Measurements from ENCODE around the gene APLF. TPM values are rescaled to one million over a fixed set of nuclear protein-coding genes. Genes with fewer than 3 reads are reported as not detected.
"Not testable (repeated sequence)": the region's sequence is repeated elsewhere in the genome, so short reads cannot be mapped to it uniquely, and the experiment has no call there.

The APLF gene
- total RNA-seq, 1 donor from 2014 or later, result 3.0 TPM

DNA sequence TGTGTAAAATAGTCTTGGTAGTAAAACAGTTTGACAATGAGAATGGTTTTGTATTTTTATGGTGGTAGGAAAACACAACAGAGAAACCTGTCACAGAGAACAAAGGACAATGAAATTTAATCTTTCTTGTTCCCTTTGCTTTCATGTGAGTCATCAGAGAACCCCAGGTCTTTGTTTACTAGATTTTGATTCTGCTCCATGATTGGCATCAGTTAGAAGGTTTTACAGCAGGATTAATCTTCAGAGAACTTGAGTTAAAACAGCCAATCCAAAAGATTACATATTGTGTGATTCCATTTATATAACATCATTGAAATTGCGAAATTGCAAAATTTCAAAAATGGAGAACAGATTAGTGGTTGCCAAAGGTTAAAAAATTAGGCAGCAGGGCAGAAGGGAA lies 2.5 kb downstream of the APLF start:
- Mint-ChIP-seq H3K4me3 (no peak overlapping the region), H3K27me3 (ENCODE audit: insufficient read depth) (peaks cover 1% of the 10 kb centered on the region), H3K36me3 (ENCODE audit: low read depth) (peaks cover 2% of the 10 kb centered on the region), H3K9me3 (no peaks in the 10 kb centered on the region), H3K27ac (no peak overlapping the region), H3K4me1 (ENCODE audit: low read depth) (peaks cover 47% of the 10 kb centered on the region)
- no peak for DNase-seq (ENCODE audit: low spot score)
- intact Hi-C loops (cut with micrococcal nuclease), result no loop called here

DNA sequence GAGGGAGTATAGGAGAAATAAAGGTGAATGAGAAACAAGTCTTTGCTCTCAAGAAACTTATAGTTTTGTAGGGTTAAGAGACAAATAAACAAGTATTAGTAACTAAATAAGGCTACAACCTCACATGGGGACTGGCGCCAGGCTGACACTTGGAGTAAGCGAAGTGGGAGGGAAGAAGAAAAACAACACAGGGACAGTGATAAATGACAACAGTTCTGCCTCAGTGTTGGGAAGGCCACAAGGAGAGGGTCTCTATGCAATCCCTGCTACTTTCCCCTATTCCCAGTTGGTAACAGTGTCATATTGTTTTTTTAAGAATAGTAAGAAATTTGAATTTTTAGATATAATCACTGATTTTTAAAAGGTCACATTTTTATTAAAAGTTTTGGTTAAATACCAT lies 4.0 kb downstream of the APLF start:
- Mint-ChIP-seq H3K27me3 (ENCODE audit: insufficient read depth) (peaks cover 1% of the 10 kb centered on the region), H3K4me3 (no peak overlapping the region), H3K27ac (no peak overlapping the region), H3K4me1 (ENCODE audit: low read depth) (peaks cover 33% of the 10 kb centered on the region), H3K36me3 (ENCODE audit: low read depth) (peaks cover 2% of the 10 kb centered on the region), H3K9me3 (no peaks in the 10 kb centered on the region)
- intact Hi-C loops (cut with micrococcal nuclease), result no loop called here
- DNase-seq (ENCODE audit: low spot score), result no peak

- intact Hi-C loops (cut with micrococcal nuclease), result loop anchor here (2.0 kb wide), 1 partner anchor 14 kb away; no protein-coding TSS in a partner anchor
- no peak overlapping the region for H3K4me3 Mint-ChIP-seq
- no peak overlapping the region for H3K27ac Mint-ChIP-seq
- H3K36me3 Mint-ChIP-seq (ENCODE audit: low read depth), result no peaks in the 10 kb centered on the region
- peaks cover 27% of the 10 kb centered on the region for H3K4me1 Mint-ChIP-seq (ENCODE audit: low read depth)
- no peak for DNase-seq (ENCODE audit: low spot score)
- peaks cover 1% of the 10 kb centered on the region for H3K27me3 Mint-ChIP-seq (ENCODE audit: insufficient read depth)
- H3K9me3 Mint-ChIP-seq, result no peaks in the 10 kb centered on the region
Measured at GRCh38 chr2:68472796-68473414, 5.5 kb downstream of the APLF start.

- intact Hi-C loops (cut with micrococcal nuclease), result no loop called here
- peaks cover 1% of the 10 kb centered on the region for H3K27me3 Mint-ChIP-seq (ENCODE audit: insufficient read depth)
- H3K4me1 Mint-ChIP-seq (ENCODE audit: low read depth), result peaks cover 13% of the 10 kb centered on the region
- DNase-seq (ENCODE audit: low spot score), result no peak
- H3K4me3 Mint-ChIP-seq, result no peak overlapping the region
- H3K36me3 Mint-ChIP-seq (ENCODE audit: low read depth), result no peaks in the 10 kb centered on the region
- no peaks in the 10 kb centered on the region for H3K9me3 Mint-ChIP-seq
- H3K27ac Mint-ChIP-seq, result no peak overlapping the region
Measured at GRCh38 chr2:68475110-68475509, 7.7 kb downstream of the APLF start.

DNA sequence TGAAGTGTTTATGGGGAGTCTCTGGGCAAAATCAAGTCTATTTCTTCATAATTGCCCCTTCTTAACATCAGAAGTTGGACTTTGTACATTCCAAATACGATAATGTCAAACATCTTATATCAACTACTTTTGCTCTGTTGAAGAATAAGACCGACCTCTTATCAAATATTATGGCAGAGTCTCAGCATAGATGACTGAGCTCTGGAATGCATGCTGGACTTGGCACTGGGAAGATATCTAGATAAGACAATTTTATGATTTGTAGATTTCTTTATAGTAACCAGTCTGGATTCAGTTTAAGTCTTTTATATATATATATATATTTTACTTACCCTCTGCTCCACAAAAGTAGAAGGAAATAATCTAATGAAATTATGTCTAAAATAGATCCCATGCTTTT lies 8.2 kb downstream of the APLF start:
- H3K9me3 Mint-ChIP-seq, result no peaks in the 10 kb centered on the region
- H3K27me3 Mint-ChIP-seq (ENCODE audit: insufficient read depth), result peaks cover 1% of the 10 kb centered on the region
- no peaks in the 10 kb centered on the region for H3K36me3 Mint-ChIP-seq (ENCODE audit: low read depth)
- no peak overlapping the region for H3K27ac Mint-ChIP-seq
- intact Hi-C loops (cut with micrococcal nuclease), result no loop called here
- peaks cover 13% of the 10 kb centered on the region for H3K4me1 Mint-ChIP-seq (ENCODE audit: low read depth)
- H3K4me3 Mint-ChIP-seq, result no peak overlapping the region
- DNase-seq (ENCODE audit: low spot score), result no peak

DNA sequence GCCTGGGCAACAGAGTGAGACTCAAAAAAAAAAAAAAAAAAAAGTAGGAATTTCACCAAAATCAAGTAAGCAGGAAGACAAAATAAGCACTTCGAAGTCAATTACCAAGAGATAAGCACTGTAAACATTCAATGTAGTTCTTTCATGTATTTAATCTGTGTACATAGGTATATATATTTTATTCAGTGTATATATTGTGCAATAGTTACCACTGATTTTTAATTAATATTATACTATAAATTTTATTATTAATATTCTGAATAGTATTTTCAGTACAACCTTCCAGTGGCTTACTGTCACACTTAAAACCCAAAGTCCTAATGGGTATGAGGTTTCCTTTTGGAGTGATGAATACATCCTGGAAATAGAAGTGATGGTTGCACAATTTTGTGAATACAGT lies 9.1 kb downstream of the APLF start:
- no peak for DNase-seq (ENCODE audit: low spot score)
- no peak overlapping the region for H3K4me3 Mint-ChIP-seq
- intact Hi-C loops (cut with micrococcal nuclease), result no loop called here
- no peaks in the 10 kb centered on the region for H3K9me3 Mint-ChIP-seq
- H3K36me3 Mint-ChIP-seq (ENCODE audit: low read depth), result no peaks in the 10 kb centered on the region
- H3K27me3 Mint-ChIP-seq (ENCODE audit: insufficient read depth), result peaks cover 4% of the 10 kb centered on the region
- H3K27ac Mint-ChIP-seq, result no peak overlapping the region
- H3K4me1 Mint-ChIP-seq (ENCODE audit: low read depth), result peaks cover 13% of the 10 kb centered on the region

DNA sequence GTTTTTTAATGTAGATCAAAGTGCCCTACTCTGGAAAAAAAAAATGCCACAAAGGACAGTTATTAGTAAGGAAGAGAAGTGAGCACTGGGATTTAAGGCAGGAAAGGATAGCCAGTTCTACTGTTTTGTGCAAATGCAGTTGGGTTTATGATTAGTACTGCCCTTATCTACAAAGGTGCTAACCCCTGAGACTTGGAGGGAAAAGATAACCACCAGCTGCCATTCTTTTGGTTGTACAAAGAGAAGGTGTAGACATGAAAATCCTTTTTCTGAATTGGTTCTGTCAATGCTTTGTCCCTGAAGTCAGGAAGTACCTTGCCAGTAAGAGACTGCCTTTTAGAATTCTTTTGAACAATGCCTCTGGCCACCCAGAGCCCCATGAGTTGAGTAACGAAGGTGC lies 11.3 kb downstream of the APLF start:
- Mint-ChIP-seq H3K4me3 (no peak overlapping the region), H3K27me3 (ENCODE audit: insufficient read depth) (peaks cover 4% of the 10 kb centered on the region), H3K9me3 (no peaks in the 10 kb centered on the region), H3K36me3 (ENCODE audit: low read depth) (no peaks in the 10 kb centered on the region), H3K27ac (no peak overlapping the region), H3K4me1 (ENCODE audit: low read depth) (no peaks in the 10 kb centered on the region)
- no peak for DNase-seq (ENCODE audit: low spot score)
- intact Hi-C loops (cut with micrococcal nuclease), result no loop called here

DNA sequence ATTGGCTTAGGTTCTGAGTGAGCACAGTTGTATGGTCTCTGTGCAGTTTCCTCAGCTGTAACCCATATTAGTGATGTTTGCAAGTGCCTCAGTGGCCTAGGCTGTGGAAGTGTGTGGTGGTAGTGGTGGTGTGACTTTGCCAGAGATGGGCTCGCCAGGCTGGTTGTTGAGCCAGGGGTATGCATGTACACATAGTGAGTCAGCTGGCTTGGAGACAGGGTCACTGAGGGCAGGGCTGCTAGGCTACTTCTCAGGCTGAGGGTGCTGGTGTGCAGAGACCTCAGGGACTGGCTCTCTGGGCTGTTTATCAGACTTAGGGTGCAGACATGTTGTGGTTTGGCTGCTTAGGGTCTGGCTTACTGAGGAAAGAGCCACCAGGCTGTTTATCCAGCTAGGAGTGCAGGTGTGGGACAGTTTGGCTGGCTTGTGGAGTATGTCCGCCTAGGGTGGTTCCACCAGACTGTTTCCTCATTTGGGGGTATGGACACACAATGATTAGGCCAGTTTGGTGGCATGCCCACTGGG lies 15.0 kb downstream of the APLF start:
- H3K9me3 Mint-ChIP-seq, result no peaks in the 10 kb centered on the region
- peaks cover 3% of the 10 kb centered on the region for H3K27me3 Mint-ChIP-seq (ENCODE audit: insufficient read depth)
- no peak for DNase-seq (ENCODE audit: low spot score)
- no peaks in the 10 kb centered on the region for H3K36me3 Mint-ChIP-seq (ENCODE audit: low read depth)
- H3K27ac Mint-ChIP-seq, result no peak overlapping the region
- intact Hi-C loops (cut with micrococcal nuclease), result no loop called here
- H3K4me3 Mint-ChIP-seq, result no peak overlapping the region
- no peaks in the 10 kb centered on the region for H3K4me1 Mint-ChIP-seq (ENCODE audit: low read depth)

GRCh38 chr2:68483011-68483410 lies 15.6 kb downstream of the APLF start:
- no peak for DNase-seq (ENCODE audit: low spot score)
- H3K4me1 Mint-ChIP-seq (ENCODE audit: low read depth), result peaks cover 5% of the 10 kb centered on the region
- H3K9me3 Mint-ChIP-seq, result no peaks in the 10 kb centered on the region
- H3K27me3 Mint-ChIP-seq (ENCODE audit: insufficient read depth), result peaks cover 3% of the 10 kb centered on the region
- intact Hi-C loops (cut with micrococcal nuclease), result no loop called here
- no peaks in the 10 kb centered on the region for H3K36me3 Mint-ChIP-seq (ENCODE audit: low read depth)
- H3K27ac Mint-ChIP-seq, result no peak overlapping the region
- H3K4me3 Mint-ChIP-seq, result no peak overlapping the region

- H3K4me1 Mint-ChIP-seq (ENCODE audit: low read depth), result peaks cover 6% of the 10 kb centered on the region
Measured at GRCh38 chr2:68487773-68488355, 20.5 kb downstream of the APLF start.

GRCh38 chr2:68488605-68489004 lies 21.2 kb downstream of the APLF start:
- H3K4me1 Mint-ChIP-seq (ENCODE audit: low read depth); H3K4me3 Mint-ChIP-seq; H3K36me3 Mint-ChIP-seq (ENCODE audit: low read depth); H3K27ac Mint-ChIP-seq; H3K27me3 Mint-ChIP-seq (ENCODE audit: insufficient read depth); DNase-seq (ENCODE audit: low spot score); H3K9me3 Mint-ChIP-seq: not testable (repeated sequence)
- intact Hi-C loops (cut with micrococcal nuclease), result loop anchor here (1.0 kb wide), 1 partner anchor 107 kb away; no protein-coding TSS in a partner anchor

More at GRCh38 chr2:68487773-68488355, 20.5 kb downstream of the APLF start:
- no peak overlapping the region for H3K4me3 Mint-ChIP-seq
- H3K36me3 Mint-ChIP-seq (ENCODE audit: low read depth), result no peaks in the 10 kb centered on the region
- no peak for DNase-seq (ENCODE audit: low spot score)
- no peaks in the 10 kb centered on the region for H3K9me3 Mint-ChIP-seq
- peaks cover 4% of the 10 kb centered on the region for H3K27me3 Mint-ChIP-seq (ENCODE audit: insufficient read depth)
- no peak overlapping the region for H3K27ac Mint-ChIP-seq
- intact Hi-C loops (cut with micrococcal nuclease), result loop anchor here (1.0 to 2.0 kb wide), 3 partner anchors 15 to 437 kb away; no protein-coding TSS in a partner anchor

DNA sequence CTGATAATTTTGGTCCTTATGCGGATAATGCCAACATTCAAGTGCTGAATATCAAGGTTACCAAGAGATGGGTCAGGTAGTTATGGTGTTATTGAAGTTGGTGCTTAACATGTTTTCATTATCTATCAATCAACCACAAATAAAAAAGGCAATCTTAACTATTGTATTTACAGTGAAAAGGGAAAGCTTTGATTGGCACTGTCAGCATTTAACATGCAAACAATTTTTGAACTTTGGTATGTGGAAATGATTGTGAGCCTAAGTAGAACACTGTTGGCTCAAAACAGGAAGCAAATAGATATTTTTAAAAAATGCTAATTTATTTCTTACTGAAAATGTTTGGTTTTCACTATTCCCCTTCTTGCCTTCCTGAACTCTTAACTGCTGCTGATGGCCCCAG lies 21.9 kb downstream of the APLF start:
- peaks cover 6% of the 10 kb centered on the region for H3K4me1 Mint-ChIP-seq (ENCODE audit: low read depth)
- no peaks in the 10 kb centered on the region for H3K36me3 Mint-ChIP-seq (ENCODE audit: low read depth)
- intact Hi-C loops (cut with micrococcal nuclease), result no loop called here
- H3K27ac Mint-ChIP-seq, result no peak overlapping the region
- DNase-seq (ENCODE audit: low spot score), result no peak
- H3K4me3 Mint-ChIP-seq, result no peak overlapping the region
- peaks cover 4% of the 10 kb centered on the region for H3K27me3 Mint-ChIP-seq (ENCODE audit: insufficient read depth)
- H3K9me3 Mint-ChIP-seq, result no peaks in the 10 kb centered on the region

DNA sequence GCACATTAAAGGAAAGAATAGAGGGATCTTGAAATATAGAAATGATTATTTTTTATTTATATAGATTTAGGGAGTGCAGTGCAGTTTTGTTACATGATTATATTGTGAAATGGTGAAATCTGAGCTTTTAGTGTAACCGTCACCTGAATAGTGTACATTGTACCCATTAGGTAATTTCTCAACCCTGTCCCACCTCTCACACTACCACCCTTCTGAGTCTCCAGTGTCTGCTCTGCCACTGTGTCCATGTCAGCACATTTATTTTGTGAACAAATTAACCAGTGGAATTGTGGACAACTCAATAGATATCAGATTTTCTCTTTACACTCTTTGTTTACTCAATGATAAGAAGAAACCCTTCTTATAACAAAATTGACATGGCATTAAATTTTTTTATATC lies 24.2 kb downstream of the APLF start:
- Mint-ChIP-seq H3K36me3 (ENCODE audit: low read depth) (no peaks in the 10 kb centered on the region), H3K4me3 (no peak overlapping the region), H3K27me3 (ENCODE audit: insufficient read depth) (peaks cover 4% of the 10 kb centered on the region), H3K9me3 (peaks cover 14% of the 10 kb centered on the region), H3K4me1 (ENCODE audit: low read depth) (peaks cover 6% of the 10 kb centered on the region), H3K27ac (no peak overlapping the region)
- no peak for DNase-seq (ENCODE audit: low spot score)
- intact Hi-C loops (cut with micrococcal nuclease), result no loop called here

Measured in activated T-helper 1 cell treated with anti-CD3 and anti-CD28 coated beads, Interleukin-12 subunit alpha, Interleukin-12 subunit beta, Interleukin-2, Interleukin-4 antibody, amounts not matched to agents 30 ng/mL and 10 ng/mL and 1 ng/mL, durations not matched to agents 14 hours and 24 hours and 36 hours (primary cell).